Lower leg skin (tissue), 4 donors: ENCODE measurements around the gene ZBTB24. TPM values are rescaled to one million over a fixed set of nuclear protein-coding genes. Genes with fewer than 3 reads are reported as not detected.

Source experiments
- DNase-seq, 2 donors: peaks; one replicate each; pipeline ENCODE4 v3.0.0-alpha.2; 2019; ENCODE audit warnings: low spot score in 2 of 2
- H3K4me3 ChIP-seq: fragments of 200-600 bp; sonication (generic); 2 replicates; pipeline ENCODE4 v1.5.1; 2017; ENCODE audit warnings: mild to moderate bottlenecking, low read depth; ENCODE audit not compliant: poor library complexity, severe bottlenecking
- CTCF ChIP-seq, 3 donors: fragments of 450-650 bp; IDR thresholded peaks; one replicate each; pipeline ENCODE4 v1.5.1; 2016; ENCODE audit warnings: antibody characterized with exemption in 3 of 3, mild to moderate bottlenecking in 3 of 3, moderate library complexity in 2 of 3
- POLR2A ChIP-seq, 2 donors: fragments of 450-650 bp; IDR thresholded peaks; one replicate each; pipeline ENCODE4 v1.6.1; 2016 to 2017; ENCODE audit warnings: antibody characterized with exemption in 2 of 2, mild to moderate bottlenecking in 1 of 2, moderate library complexity in 1 of 2
- WGBS, 2 donors: methylation state at CpG; one replicate each; pipeline ENCODE4 v1.1.5; 2018; 5-methylcytosine and 5-hydroxymethylcytosine counted together
- intact Hi-C: fragments of 100-400 bp; cut with DNase I; formaldehyde crosslinking; loops from one replicate; pipeline ENCODE4 v1.15.0; 2023; ENCODE audit warnings: low total_unique reads
- total RNA-seq, 4 donors: library from RNA; depleted of rRNA; stranded (reverse); fragments of >200 nt; gene quantifications; one replicate each; pipeline ENCODE4 v1.1.0, GENCODE V29; 2016

Gene ZBTB24
- total RNA-seq, 4 donors from 2014 or later = 8.4 to 11.8 (median 10.1) TPM

- intact Hi-C loops = no loop called here
- WGBS, 2 donors = 68 to 85% methylated on average over 2 of the region's 2 CpGs
- DNase-seq = no peak
- TF ChIP-seq POLR2A (IDR thresholded peaks at IDR 0.05) (no peak), CTCF (IDR thresholded peaks at IDR 0.05) (no peak)
- H3K4me3 ChIP-seq = no peak overlapping the region
Observed at GRCh38 chr6:109424946-109425345, 58.1 kb downstream of the ZBTB24 start.

- no peak for TF ChIP-seq CTCF (IDR thresholded peaks at IDR 0.05)
- intact Hi-C loops = no loop called here
- H3K4me3 ChIP-seq = no peak overlapping the region
- DNase-seq = no peak
- 78% methylated on average over 1 of the region's 1 CpG for WGBS, 2 donors
Observed at GRCh38 chr6:109421184-109421583, 61.8 kb downstream of the ZBTB24 start.

DNA sequence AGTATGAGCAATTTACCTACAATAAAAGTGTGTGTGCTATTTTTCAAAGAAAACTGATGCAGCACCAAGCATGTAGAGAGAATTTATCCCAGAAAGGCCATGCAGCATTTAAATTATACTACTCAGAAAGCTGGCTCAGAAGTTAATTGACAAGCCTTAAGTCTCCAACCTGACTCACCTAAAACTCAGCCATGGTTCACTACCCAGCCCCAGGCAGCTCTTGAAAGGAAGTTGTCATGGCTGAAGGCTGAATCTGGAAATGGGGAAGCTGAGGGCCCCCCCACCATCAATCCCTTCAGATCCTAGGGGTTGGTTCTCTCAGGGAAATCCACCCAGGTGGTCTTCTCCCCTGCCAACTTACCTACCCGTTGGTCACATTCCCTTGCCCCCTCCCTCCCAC, 62.3 kb downstream of the ZBTB24 start:
- no peak overlapping the region for H3K4me3 ChIP-seq
- intact Hi-C loops = no loop called here
- WGBS, 2 donors = 33 to 36% methylated on average over 1 of the region's 1 CpG
- no peak for DNase-seq
- TF ChIP-seq POLR2A (IDR thresholded peaks at IDR 0.05) = no peak

GRCh38 chr6:109417646-109418045, 65.4 kb downstream of the ZBTB24 start:
- DNase-seq = no peak
- H3K4me3 ChIP-seq = no peak overlapping the region
- TF ChIP-seq POLR2A (IDR thresholded peaks at IDR 0.05) = no peak
- TF ChIP-seq CTCF (IDR thresholded peaks at IDR 0.05) = no peak
- 93 to 95% methylated on average over 4 of the region's 4 CpGs for WGBS, 2 donors
- intact Hi-C loops = no loop called here

Other genes with a start within 250 kb of the ZBTB24 start
- gene CD164, start 100.8 kb downstream of the ZBTB24 start, total RNA-seq = 100 to 1,000 TPM; 136 to 179 (median 147) TPM
- 1 to 10 TPM; 1.5 to 9.1 (median 2.3) TPM for gene PPIL6, start 42.6 kb downstream of the ZBTB24 start, total RNA-seq
- gene SMPD2, start 42.5 kb downstream of the ZBTB24 start, total RNA-seq = 10 to 100 TPM; 17.4 to 24.9 (median 20.8) TPM
- gene MICAL1, start 27.4 kb downstream of the ZBTB24 start, total RNA-seq = 10 to 100 TPM; 17.9 to 29.5 (median 27.3) TPM
- gene AK9, start 208.0 kb upstream of the ZBTB24 start, total RNA-seq = 10 to 100 TPM in 1 of 4 donors, 1 to 10 TPM in 3; 4.1 to 10.3 (median 6.4) TPM
- gene FIG4, start 208.1 kb upstream of the ZBTB24 start, total RNA-seq = 10 to 100 TPM in 2 of 4 donors, 1 to 10 TPM in 2; 6.9 to 17.1 (median 10.6) TPM